Esophagus squamous epithelium (tissue), 4 donors: ENCODE data around the gene SNX9.

ENCODE experiments used
- CTCF ChIP-seq, 6 experiments: fragments of 450-650 bp in 4 of 6; fragments of 200-600 bp in 2 of 6; sonication (generic) in 2 of 6; IDR thresholded peaks; one replicate each; pipeline ENCODE4 v1.5.1; 2016 to 2019; ENCODE audit warnings: antibody characterized with exemption in 6 of 6, mild to moderate bottlenecking in 4 of 6, moderate library complexity in 4 of 6
- POLR2A ChIP-seq, 4 donors: fragments of 450-650 bp; IDR thresholded peaks; one replicate each; pipeline ENCODE4 v1.6.1; 2017; ENCODE audit warnings: antibody characterized with exemption in 4 of 4, mild to moderate bottlenecking in 4 of 4, moderate library complexity in 3 of 4

GRCh38 chr6:157850030-157850429 lies 27.0 kb downstream of the SNX9 start:
- TF ChIP-seq CTCF (IDR thresholded peaks at IDR 0.05), result no peak
- TF ChIP-seq POLR2A (IDR thresholded peaks at IDR 0.05), result no peak
